Activated CD4-positive, alpha-beta T cell treated with anti-CD3 and anti-CD28 coated beads, Interleukin-2, Interleukin-6, amounts not matched to agents 100 ng/mL and 50 ng/mL, durations not matched to agents 16 hours and 8 hours (primary cell): Measurements from ENCODE around the gene BET1L.

ENCODE experiments used
- DNase-seq: peaks from one replicate; pipeline ENCODE4 v3.0.0-alpha.2; 2020

BET1L gene

DNA sequence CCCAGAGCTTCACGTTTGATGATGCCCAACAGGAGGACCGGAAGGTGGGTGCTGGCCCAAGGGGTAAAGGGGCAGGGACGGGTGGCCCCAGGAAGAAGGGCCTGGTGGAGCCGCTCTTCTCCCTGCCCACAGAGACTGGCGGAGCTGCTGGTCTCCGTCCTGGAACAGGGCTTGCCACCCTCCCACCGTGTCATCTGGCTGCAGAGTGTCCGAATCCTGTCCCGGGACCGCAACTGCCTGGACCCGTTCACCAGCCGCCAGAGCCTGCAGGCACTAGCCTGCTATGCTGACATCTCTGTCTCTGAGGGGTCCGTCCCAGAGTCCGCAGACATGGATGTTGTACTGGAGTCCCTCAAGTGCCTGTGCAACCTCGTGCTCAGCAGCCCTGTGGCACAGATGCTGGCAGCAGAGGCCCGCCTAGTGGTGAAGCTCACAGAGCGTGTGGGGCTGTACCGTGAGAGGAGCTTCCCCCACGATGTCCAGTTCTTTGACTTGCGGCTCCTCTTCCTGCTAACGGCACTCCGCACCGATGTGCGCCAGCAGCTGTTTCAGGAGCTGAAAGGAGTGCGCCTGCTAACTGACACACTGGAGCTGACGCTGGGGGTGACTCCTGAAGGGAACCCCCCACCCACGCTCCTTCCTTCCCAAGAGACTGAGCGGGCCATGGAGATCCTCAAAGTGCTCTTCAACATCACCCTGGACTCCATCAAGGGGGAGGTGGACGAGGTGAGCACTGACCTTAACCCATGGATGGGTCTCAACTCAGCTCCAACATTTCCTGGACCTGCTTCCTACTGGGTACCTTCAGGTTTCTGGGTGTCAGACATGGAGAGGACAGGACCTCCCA lies 2.3 kb upstream of the BET1L start:
- no peak for DNase-seq

- no peak for DNase-seq
Observed at GRCh38 chr11:208917-209260, 1.7 kb upstream of the BET1L start.

DNA sequence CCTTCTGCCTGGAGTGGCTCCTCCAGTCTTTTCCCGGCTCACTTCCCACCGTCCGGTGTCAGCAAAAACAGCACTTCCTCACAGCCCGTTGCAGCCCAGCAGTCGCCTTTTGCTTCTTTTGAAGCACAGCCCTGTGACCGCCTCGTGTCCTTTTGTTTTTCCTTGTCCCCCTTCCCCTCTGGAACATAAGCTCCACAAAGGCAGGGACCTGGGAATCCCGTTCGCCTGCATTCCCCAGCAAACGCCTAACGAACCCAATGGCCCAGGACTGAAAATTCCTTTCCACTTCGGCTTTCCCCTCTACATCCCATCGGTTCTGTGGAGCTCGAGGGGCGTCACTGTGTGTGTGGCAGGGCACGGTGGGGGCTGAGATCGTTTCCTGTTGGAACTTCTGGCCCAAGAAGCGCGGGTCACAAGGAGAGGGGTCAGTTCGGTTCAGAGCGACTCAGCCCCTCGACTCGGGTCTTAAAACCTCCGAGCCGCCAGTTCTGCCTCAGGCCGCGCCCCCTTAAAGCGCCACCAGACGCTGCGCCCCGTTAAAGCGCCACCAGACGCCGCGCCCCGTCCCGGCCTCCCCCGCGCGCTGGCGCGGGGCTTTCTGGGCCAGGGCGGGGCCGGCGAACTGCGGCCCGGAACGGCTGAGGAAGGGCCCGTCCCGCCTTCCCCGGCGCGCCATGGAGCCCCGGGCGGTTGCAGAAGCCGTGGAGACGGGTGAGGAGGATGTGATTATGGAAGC lies 1.1 kb upstream of the BET1L start:
- DNase-seq = peak; percentile 88

GRCh38 chr11:207863-208180 lies 623 bp upstream of the BET1L start:
- no peak for DNase-seq

DNA sequence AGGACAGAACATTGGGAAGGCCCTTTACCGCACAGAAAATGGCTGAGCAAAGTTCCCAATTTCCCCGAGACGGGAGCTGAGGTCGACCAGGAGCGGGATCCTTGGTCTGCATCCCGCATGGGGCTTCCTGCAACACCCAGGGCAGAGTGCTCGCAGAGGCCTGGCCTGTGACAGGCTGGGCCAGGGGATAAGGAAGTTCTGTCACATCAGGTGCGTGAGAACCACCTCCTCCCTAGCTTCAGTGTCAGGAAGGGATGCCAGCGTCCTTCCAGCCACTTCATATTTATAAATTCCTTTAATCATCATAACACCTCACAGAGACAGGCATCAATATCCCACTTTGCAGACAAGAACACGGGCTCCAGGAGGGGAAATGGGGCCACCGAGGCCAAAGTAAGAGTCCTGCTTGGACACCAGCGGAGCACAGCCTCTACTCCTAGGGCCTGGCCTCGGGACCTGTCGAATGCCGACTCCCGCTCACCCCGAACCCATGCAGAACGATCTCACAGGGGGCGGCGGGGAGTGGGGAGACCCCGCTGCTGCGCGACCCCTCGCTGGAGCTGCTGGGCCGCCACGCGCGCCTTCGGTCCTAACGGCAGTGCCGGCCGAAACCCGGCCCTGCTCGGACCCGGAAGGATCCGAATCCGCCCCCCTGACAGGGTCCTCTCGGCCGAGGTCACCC lies 532 bp downstream of the BET1L start:
- peak; percentile 37 for DNase-seq

- DNase-seq = no peak
Observed at GRCh38 chr11:206002-206384, 1.2 kb downstream of the BET1L start.

DNA sequence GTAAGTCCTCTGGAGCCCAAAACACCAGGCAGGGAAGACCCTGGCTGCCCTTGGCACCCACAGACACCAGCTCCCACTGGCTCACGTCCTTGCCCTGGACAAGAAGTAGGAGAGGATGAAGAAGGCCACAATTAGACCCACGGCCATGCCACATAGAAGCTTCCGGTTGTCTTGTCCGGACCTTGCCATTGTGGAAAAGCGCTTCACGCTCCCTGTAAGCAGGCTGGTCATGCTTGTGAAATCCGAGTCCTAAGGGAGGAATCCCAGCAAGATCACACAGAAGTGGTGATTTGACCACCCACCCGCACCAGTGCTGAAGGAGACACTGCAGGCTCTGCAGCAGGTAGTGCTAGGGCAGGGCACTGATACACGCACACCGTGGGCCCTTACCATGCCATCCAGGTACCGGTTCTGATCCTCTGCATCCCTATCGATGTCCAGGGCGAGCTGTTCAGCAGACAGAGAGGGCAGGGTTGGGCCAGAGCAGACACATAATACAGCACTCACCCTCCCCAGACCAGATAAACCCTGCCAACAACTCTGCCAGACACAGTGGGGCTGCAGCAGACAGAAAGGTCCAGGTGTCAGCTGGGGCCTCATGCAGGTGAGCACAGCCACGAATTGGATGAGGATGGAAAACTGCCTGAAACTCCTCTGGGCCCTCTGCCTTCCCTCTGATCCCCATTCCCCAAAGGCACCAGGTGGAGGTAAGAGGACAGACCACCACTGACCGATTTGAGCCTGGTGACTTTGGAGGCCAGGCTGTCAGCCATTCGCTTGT lies 1.8 kb downstream of the BET1L start:
- DNase-seq = no peak

GRCh38 chr11:204587-205109 lies 2.6 kb downstream of the BET1L start:
- no peak for DNase-seq

DNA sequence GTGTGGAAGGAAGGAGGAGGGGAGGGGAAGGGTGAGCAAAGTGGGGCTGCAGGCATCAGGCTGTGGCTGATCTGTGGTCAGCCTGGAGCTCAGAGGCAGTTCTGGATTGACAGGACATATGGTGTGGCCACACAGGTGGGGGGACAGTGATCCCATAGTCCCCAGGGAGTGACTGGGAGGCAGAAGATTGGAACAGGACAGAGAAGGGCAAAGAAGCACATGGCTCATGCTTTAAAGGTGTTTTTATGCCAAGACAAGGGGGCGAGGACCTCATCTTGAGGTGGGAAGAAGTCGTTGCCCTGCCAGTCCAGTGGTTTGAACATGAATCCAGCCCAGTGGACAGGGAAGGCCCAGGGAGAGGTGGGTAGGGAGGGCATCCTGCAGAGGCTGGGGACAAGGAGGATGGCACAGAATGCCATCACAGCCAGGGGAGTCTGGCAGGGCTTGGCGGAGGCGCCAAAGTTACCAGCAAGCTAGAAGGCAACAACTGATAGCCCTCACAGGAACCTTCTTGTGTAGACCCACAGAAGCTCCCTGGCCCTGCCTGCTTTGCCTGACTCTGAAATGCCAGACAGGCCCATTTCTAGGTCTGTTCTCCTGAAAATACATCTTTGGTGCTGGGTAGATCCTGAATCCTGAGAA lies 3.1 kb downstream of the BET1L start:
- no peak for DNase-seq

GRCh38 chr11:203056-203944 lies 3.9 kb downstream of the BET1L start:
- no peak for DNase-seq

- DNase-seq = no peak
Observed at GRCh38 chr11:202490-202889, 4.7 kb downstream of the BET1L start.

- DNase-seq = no peak
Observed at GRCh38 chr11:201966-202365, 5.2 kb downstream of the BET1L start.

GRCh38 chr11:200224-201003 lies 6.8 kb downstream of the BET1L start:
- DNase-seq = no peak

DNA sequence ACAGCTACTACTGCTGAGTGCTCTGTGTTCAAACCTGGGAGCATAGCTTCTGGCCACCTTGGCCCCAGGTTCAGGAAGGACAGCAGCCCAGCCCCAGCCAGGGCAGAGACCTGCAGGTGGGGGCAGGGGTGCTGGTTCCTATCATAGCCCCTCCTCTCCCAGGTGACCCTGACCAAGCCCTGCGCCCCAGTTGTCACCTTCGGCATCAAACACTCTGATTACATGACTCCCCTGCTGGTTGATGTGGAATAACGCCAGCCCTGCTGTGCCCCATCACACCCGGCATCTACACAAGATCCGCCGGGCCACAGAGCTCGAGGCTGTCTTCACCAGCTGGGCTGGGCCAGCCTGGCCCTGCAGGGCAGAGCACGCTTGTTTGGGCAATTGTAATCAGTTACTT lies 7.4 kb downstream of the BET1L start:
- no peak for DNase-seq

GRCh38 chr11:199004-199581 lies 8.1 kb downstream of the BET1L start:
- DNase-seq = no peak

DNA sequence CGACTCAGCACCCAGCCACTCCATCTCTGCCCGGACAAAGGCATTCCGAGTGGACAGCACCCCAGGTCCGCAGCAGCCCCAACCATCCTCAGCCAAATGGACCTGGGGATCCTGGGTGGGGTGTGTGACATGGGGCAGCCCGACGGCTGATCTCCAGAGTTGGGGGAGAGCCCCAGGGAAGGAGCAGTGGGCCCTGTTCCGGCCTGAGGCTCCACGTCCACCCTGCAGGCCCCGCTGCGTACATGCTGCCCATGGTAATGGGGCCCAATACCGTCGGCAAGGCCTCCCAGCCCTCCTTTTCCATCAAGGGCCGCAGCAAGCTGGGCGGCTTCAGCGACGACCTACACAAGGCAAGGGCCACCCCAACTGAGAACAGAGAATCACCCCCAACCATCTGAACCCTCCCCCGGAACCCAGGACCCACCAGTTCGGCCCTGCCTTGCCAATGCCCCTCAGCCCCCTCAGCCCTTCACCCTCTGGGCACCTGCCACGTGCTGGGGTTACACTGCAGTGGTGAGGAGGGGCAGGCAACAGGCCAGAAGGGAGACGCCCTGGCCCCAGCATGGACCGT lies 8.9 kb downstream of the BET1L start:
- no peak for DNase-seq

GRCh38 chr11:197741-198235 lies 9.4 kb downstream of the BET1L start:
- no peak for DNase-seq

DNA sequence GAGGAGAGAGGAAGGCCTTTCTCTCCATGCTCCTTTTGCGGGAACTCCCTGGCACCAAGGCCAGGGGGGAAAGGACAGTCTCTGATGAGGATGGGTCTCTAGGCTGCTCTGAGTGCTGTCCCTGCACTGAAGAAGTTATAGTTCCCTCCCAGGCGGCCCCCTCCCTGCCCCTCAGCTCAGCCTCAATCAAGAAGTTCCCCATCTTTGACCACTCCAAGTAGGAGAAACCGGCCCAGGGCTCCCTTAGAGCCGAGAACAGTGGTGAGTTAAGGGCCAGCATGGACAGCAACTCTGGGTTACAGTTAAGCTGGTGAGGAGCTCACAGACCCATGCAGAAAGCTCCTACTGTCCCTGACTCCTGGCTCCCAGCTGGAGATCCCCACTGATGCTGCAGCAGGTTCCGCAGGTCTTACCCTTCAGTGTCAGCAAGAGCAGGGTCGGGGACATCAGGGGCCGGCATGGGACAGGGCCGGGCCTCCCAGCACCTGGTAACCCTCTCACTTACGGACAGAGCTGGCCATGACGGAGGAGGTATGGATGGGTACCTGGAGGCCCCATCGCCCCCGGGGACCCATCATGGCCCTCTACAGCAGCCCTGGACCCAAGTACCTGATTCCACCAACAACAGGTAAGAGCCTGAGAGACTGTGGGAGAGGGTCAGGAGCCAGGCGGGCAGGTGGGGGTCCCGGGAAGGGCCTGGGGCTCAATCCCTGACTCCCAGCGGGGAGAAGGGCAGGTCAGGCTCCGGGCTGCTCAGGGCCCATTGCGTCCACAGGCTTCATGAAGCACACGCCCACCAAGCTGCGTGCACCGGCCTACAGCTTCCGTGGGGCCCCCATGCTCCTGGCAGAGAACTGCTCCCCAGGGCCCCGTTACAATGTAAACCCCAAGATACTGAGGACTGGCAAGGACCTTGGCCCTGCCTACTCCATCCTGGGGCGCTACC lies 10.1 kb downstream of the BET1L start:
- DNase-seq = peak; percentile 0
